B cell (primary cell): ENCODE data around the gene CCDC102A. TPM values are rescaled to one million over a fixed set of nuclear protein-coding genes. Genes with fewer than 3 reads are reported as not detected.

ENCODE experiments used
- ATAC-seq: fragments of 200-7000 bp; cut with Tn5 transposase; one replicate; pipeline ENCODE4 v1.10.0; 2021; ENCODE audit warnings: low read depth, mild to moderate bottlenecking, moderate number of reproducible peaks, moderate library complexity
- CTCF ChIA-PET: fragments of 350-600 bp; sonication (Branson Sonifier 250); formaldehyde crosslinking; loops from one replicate; lab custom pipeline; 2021; ENCODE audit warnings: antibody characterized with exemption, inconsistent platforms; lab: Charles Lee
- POLR2A ChIA-PET: fragments of 350-600 bp; sonication (Branson Sonifier 250); formaldehyde crosslinking; loops from one replicate; lab custom pipeline; 2021; ENCODE audit warnings: antibody characterized with exemption; lab: Charles Lee
- DNase-seq: peaks from one replicate; pipeline ENCODE4 v3.0.0; 2013
- H2AFZ ChIP-seq: 2 replicates; pipeline ENCODE4 v1.6.1; 2012; ENCODE audit warnings: mild to moderate bottlenecking, low read depth, low read length; ENCODE audit not compliant: insufficient read depth, poor library complexity, severe bottlenecking
- H3K27ac ChIP-seq, 2 donors: 1 replicate in 1 of 2; 2 replicates in 1 of 2; pipeline ENCODE4 v1.5.1; 2012 to 2013; ENCODE audit warnings: low read length in 2 of 2, mild to moderate bottlenecking in 2 of 2, moderate library complexity in 1 of 2
- H3K27me3 ChIP-seq, 4 experiments: fragments of 200-600 bp in 1 of 4; sonication (generic) in 1 of 4; replicated peaks in 1 of 4; 1 replicate in 2 of 4; 2 replicates in 2 of 4; pipeline versions ENCODE4 v1.6.1 to v1.7.0; 2013 to 2016; ENCODE audit warnings: low read length in 3 of 4, mild to moderate bottlenecking in 2 of 4, mixed read lengths in 1 of 4, moderate library complexity in 1 of 4; ENCODE audit not compliant: insufficient read depth in 4 of 4, control insufficient read depth in 3 of 4; ENCODE audit errors: control extremely low read depth in 1 of 4
- H3K36me3 ChIP-seq, 2 experiments: replicated peaks in 1 of 2; 1 replicate in 1 of 2; 2 replicates in 1 of 2; pipeline versions ENCODE4 v1.6.1 to v1.7.1; 2013; ENCODE audit warnings: low read length in 1 of 2; ENCODE audit not compliant: insufficient read depth in 2 of 2, control insufficient read depth in 1 of 2; ENCODE audit errors: control extremely low read depth in 1 of 2, extremely low read depth in 1 of 2
- H3K4me1 ChIP-seq, 2 donors: fragments of 200-600 bp in 1 of 2; sonication (generic) in 1 of 2; 1 replicate in 1 of 2; 2 replicates in 1 of 2; pipeline versions ENCODE4 v1.5.1 to v1.6.1; 2013 to 2017; ENCODE audit warnings: low read length in 2 of 2; ENCODE audit not compliant: control insufficient read depth in 2 of 2, insufficient read depth in 2 of 2
- H3K4me2 ChIP-seq: replicated peaks from 2 replicates; pipeline ENCODE3; 2012; ENCODE audit warnings: mild to moderate bottlenecking, low read depth, low read length; ENCODE audit not compliant: poor library complexity, severe bottlenecking
- H3K4me3 ChIP-seq, 5 experiments: fragments of 200-600 bp in 1 of 5; sonication (generic) in 1 of 5; 1 replicate in 3 of 5; 2 replicates in 2 of 5; pipeline versions ENCODE4 v1.5.1 to v1.7.0; 2011 to 2016; ENCODE audit warnings: low read length in 4 of 5, mild to moderate bottlenecking in 4 of 5, low read depth in 2 of 5, control low read depth in 1 of 5, moderate library complexity in 1 of 5; ENCODE audit not compliant: insufficient read depth in 1 of 5; ENCODE audit errors: control extremely low read depth in 1 of 5, extremely low read depth in 1 of 5
- H3K79me2 ChIP-seq: fragments of 200-600 bp; sonication (generic); one replicate; pipeline ENCODE4 v1.6.0; 2016; ENCODE audit warnings: low read length; ENCODE audit not compliant: control insufficient read depth, insufficient read depth
- H3K9ac ChIP-seq: fragments of 200-600 bp; sonication (generic); 2 replicates; pipeline ENCODE4 v1.6.1; 2017; ENCODE audit warnings: mild to moderate bottlenecking, low read length, moderate library complexity
- H3K9me3 ChIP-seq, 3 donors: one replicate each; pipeline versions ENCODE4 v1.6.1 to v1.7.1; 2013; ENCODE audit warnings: low read length in 2 of 3; ENCODE audit not compliant: control insufficient read depth in 2 of 3, insufficient read depth in 1 of 3; ENCODE audit errors: control extremely low read depth in 1 of 3
- H4K20me1 ChIP-seq: 2 replicates; pipeline ENCODE4 v1.6.0; 2012; ENCODE audit warnings: mild to moderate bottlenecking, low read length; ENCODE audit not compliant: insufficient read depth, control insufficient read depth, poor library complexity, severe bottlenecking
- H3K27ac Mint-ChIP-seq: one replicate; pipeline ENCODE4 v1.8.0; 2021; ENCODE audit warnings: mixed read lengths
- H3K27me3 Mint-ChIP-seq: one replicate; pipeline ENCODE4 v1.8.0; 2021; ENCODE audit warnings: mixed read lengths
- H3K4me1 Mint-ChIP-seq: one replicate; pipeline ENCODE4 v1.8.0; 2021; ENCODE audit warnings: mixed read lengths
- H3K4me3 Mint-ChIP-seq: one replicate; pipeline ENCODE4 v1.8.0; 2021; ENCODE audit warnings: mixed read lengths
- H3K9me3 Mint-ChIP-seq: one replicate; pipeline ENCODE4 v1.8.0; 2022; ENCODE audit warnings: mixed read lengths; ENCODE audit not compliant: insufficient read depth
- CTCF ChIP-seq: fragments of 200-600 bp; IDR thresholded peaks from one replicate; pipeline ENCODE4 v1.8.0; 2022; ENCODE audit warnings: antibody characterized with exemption, mild to moderate bottlenecking
- EZH2 ChIP-seq: IDR thresholded peaks from 2 replicates; pipeline ENCODE4 v1.6.1; 2012; ENCODE audit warnings: borderline replicate concordance, low read depth, mild to moderate bottlenecking, moderate library complexity, low read length; ENCODE audit not compliant: insufficient read depth, poor library complexity, severe bottlenecking
- WGBS: methylation state at CpG from one replicate; pipeline ENCODE4 v1.1.5; 2013; ENCODE audit warnings: missing lambda C conversion rate; ENCODE audit not compliant: insufficient coverage; 5-methylcytosine and 5-hydroxymethylcytosine counted together
- intact Hi-C: fragments of 100-400 bp; cut with micrococcal nuclease; formaldehyde crosslinking; loops from one replicate; pipeline ENCODE4 v1.10.0; 2022
- polyA plus RNA-seq: library from polyadenylated mRNA; depleted of rRNA; stranded (reverse); fragments of >200 nt; gene quantifications from 2 replicates; pipeline ENCODE4 v1.2.3, GENCODE V29; 2012
- total RNA-seq, 2 donors: library from RNA; stranded (reverse); fragments of 120-200 nt in 1 of 2; gene quantifications; 1 replicate in 1 of 2; 2 replicates in 1 of 2; pipeline versions ENCODE4 v1.2.3 to v1.2.4, GENCODE V29; 2013 to 2022

CCDC102A gene
- total and polyA plus RNA-seq, 2 donors (not counting 1 experiment from before 2014, with no cell fraction given) = 14.5 to 14.7 TPM

DNA sequence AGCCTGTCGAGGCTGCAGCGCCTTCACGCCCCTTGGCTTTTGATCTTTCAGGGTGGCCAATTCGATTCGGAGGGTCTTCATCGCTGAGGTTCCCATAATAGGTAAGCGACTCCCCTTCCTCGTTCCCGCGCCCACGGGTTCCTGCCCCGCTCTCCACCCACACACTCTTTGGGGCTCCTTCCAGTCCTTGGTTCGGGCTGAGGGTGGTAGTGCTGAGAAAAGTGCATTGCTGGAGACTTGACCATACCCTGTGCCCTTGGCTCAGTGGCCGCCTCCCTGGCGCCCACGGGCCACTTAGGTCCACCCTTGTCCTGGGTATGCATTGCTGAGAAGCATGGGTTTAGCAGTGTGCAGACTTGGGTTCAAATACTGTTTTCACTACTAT, 73.4 kb downstream of the CCDC102A start:
- POLR2A ChIA-PET = interaction anchor here (0.7 to 1.6 kb wide), 4 partner anchors 16 to 297 kb away, joined by 3 to 11 read pairs (median 4); partner anchors contain the start of genes CIAPIN1 and COQ9
- Histone ChIP-seq H3K27me3 (no peaks in the 10 kb centered on the region), H3K79me2 (peaks cover 28% of the 10 kb centered on the region), H3K27ac (peak overlapping the region in 1 of 2 donors; percentile 59), H3K4me3 (peak overlapping the region; percentile 59 to 88 (median 82)), H3K9ac (peak overlapping the region; percentile 85), H3K4me2 (peak overlapping the region; percentile 91), H3K4me1 (peaks cover 12% of the 10 kb centered on the region in 2 donors), H3K36me3 (peaks cover 5 to 46% of the 10 kb centered on the region in 2 experiments), H3K9me3 (no peaks in the 10 kb centered on the region), H4K20me1 (peaks cover 19% of the 10 kb centered on the region), H2AFZ (peak overlapping the region; percentile 73)
- ATAC-seq = no peak
- no peaks in the 10 kb centered on the region for H3K9me3 Mint-ChIP-seq
- DNase-seq = no peak
- H3K4me1 Mint-ChIP-seq = peaks cover 29% of the 10 kb centered on the region
- peak overlapping the region; percentile 100 for H3K4me3 Mint-ChIP-seq
- TF ChIP-seq EZH2 (no peak), CTCF (no peak)
- 0% methylated on average over 7 of the region's 16 CpGs for WGBS
- peak overlapping the region; percentile 99 for H3K27ac Mint-ChIP-seq
- H3K27me3 Mint-ChIP-seq = no peaks in the 10 kb centered on the region
- intact Hi-C loops = loop anchor here (1.0 to 5.0 kb wide), 6 partner anchors 16 to 539 kb away; partner anchors contain the start of genes ARL2BP, CIAPIN1, COQ9 and PSME3IP1
- CTCF ChIA-PET = interaction anchor here (1.0 to 2.4 kb wide), 13 partner anchors 13 to 277 kb away, joined by 3 to 28 read pairs (median 4); partner anchors contain the start of genes ADGRG5, CCDC102A, CIAPIN1 and COQ9
